Measurements from ENCODE around the gene OR52E5.

Gene OR52E5

GRCh38 chr11:5910540-5910939 lies 17.5 kb downstream of the OR52E5 start:
- DNase-seq (ENCODE audit: extremely low spot score): no peak
- ChIA-PET POLR2A (no interaction called here), CTCF (interaction anchor here (1.0 kb wide), 1 partner anchor 9 kb away, joined by 6 read pairs; no protein-coding TSS in a partner anchor)
- TF ChIP-seq CTCF (IDR thresholded peaks at IDR 0.05; ENCODE audit: control extremely low read depth, extremely low read depth, low read depth, missing control alignments): no peak

GRCh38 chr11:5922749-5923426 lies 29.9 kb downstream of the OR52E5 start:
- CTCF ChIA-PET: interaction anchor here (0.7 kb wide), 1 partner anchor 16 kb away, joined by 3 read pairs; no protein-coding TSS in a partner anchor
- POLR2A ChIA-PET: no interaction called here
- TF ChIP-seq CTCF (IDR thresholded peaks at IDR 0.05; ENCODE audit: control extremely low read depth, extremely low read depth, low read depth, missing control alignments): no peak
- DNase-seq (ENCODE audit: extremely low spot score): no peak

GRCh38 chr11:5923427-5923776 lies 30.4 kb downstream of the OR52E5 start:
- ChIA-PET CTCF (interaction anchor here (0.7 kb wide), 1 partner anchor 16 kb away, joined by 3 read pairs; no protein-coding TSS in a partner anchor), POLR2A (no interaction called here)
- TF ChIP-seq CTCF (IDR thresholded peaks at IDR 0.05; ENCODE audit: control extremely low read depth, extremely low read depth, low read depth, missing control alignments): no peak
- no peak for DNase-seq (ENCODE audit: extremely low spot score)

GRCh38 chr11:5923794-5924193 lies 30.8 kb downstream of the OR52E5 start:
- no peak for TF ChIP-seq CTCF (IDR thresholded peaks at IDR 0.05; ENCODE audit: control extremely low read depth, extremely low read depth, low read depth, missing control alignments)
- no peak for DNase-seq (ENCODE audit: extremely low spot score)
- CTCF ChIA-PET: no interaction called here
- POLR2A ChIA-PET: no interaction called here

GRCh38 chr11:5928271-5928670 lies 35.3 kb downstream of the OR52E5 start:
- CTCF ChIA-PET: no interaction called here
- TF ChIP-seq CTCF (IDR thresholded peaks at IDR 0.05; ENCODE audit: control extremely low read depth, extremely low read depth, low read depth, missing control alignments): no peak
- POLR2A ChIA-PET: no interaction called here
- no peak for DNase-seq (ENCODE audit: extremely low spot score)

- TF ChIP-seq CTCF (IDR thresholded peaks at IDR 0.05; ENCODE audit: control extremely low read depth, extremely low read depth, low read depth, missing control alignments): no peak
- ChIA-PET CTCF (no interaction called here), POLR2A (no interaction called here)
- DNase-seq (ENCODE audit: extremely low spot score): no peak
Measured at GRCh38 chr11:5928811-5929210, 35.8 kb downstream of the OR52E5 start.
